Vagina (tissue), 2 donors: Measurements from ENCODE around the gene NTNG1. TPM values are rescaled to one million over a fixed set of nuclear protein-coding genes. Genes with fewer than 3 reads are reported as not detected.

ENCODE experiments used
- DNase-seq, 2 donors: peaks; one replicate each; pipeline ENCODE4 v3.0.0-alpha.2; 2017; ENCODE audit errors: extremely low spot score in 2 of 2
- H3K27ac ChIP-seq: fragments of 200-600 bp; sonication (generic); one replicate; pipeline ENCODE4 v1.5.1; 2019
- H3K27me3 ChIP-seq: fragments of 200-600 bp; sonication (generic); one replicate; pipeline ENCODE4 v1.5.1; 2019
- H3K36me3 ChIP-seq, 2 donors: fragments of 200-600 bp; sonication (generic); one replicate each; pipeline ENCODE4 v1.5.1; 2017 to 2019
- H3K4me1 ChIP-seq: fragments of 200-600 bp; sonication (generic); one replicate; pipeline ENCODE4 v1.5.1; 2019
- H3K4me3 ChIP-seq, 2 donors: fragments of 200-600 bp; sonication (generic); 1 replicate in 1 of 2; 2 replicates in 1 of 2; pipeline ENCODE4 v1.5.1; 2016 to 2019
- H3K9me3 ChIP-seq: fragments of 200-600 bp; sonication (generic); one replicate; pipeline ENCODE4 v1.5.1; 2019
- CTCF ChIP-seq, 3 experiments: fragments of 450-650 bp in 2 of 3; fragments of 200-600 bp in 1 of 3; sonication (generic) in 1 of 3; IDR thresholded peaks; one replicate each; pipeline ENCODE4 v1.5.1; 2017 to 2019; ENCODE audit warnings: antibody characterized with exemption in 3 of 3, mild to moderate bottlenecking in 2 of 3, moderate library complexity in 2 of 3
- POLR2A ChIP-seq, 2 donors: fragments of 450-650 bp; IDR thresholded peaks; one replicate each; pipeline ENCODE4 v1.6.1; 2017; ENCODE audit warnings: antibody characterized with exemption in 2 of 2, mild to moderate bottlenecking in 2 of 2, moderate library complexity in 2 of 2
- POLR2AphosphoS5 ChIP-seq, 2 donors: sonication (generic); formaldehyde crosslinking; IDR thresholded peaks; one replicate each; pipeline ENCODE4 v1.9.0; 2017; ENCODE audit warnings: antibody characterized with exemption in 2 of 2, mild to moderate bottlenecking in 2 of 2, low read depth in 1 of 2; ENCODE audit not compliant: insufficient read depth in 1 of 2
- intact Hi-C: fragments of 100-400 bp; cut with DNase I; formaldehyde crosslinking; loops from one replicate; pipeline ENCODE4 v1.15.1; 2023
- total RNA-seq: library from RNA; depleted of rRNA; stranded (reverse); fragments of >200 nt; gene quantifications from one replicate; pipeline ENCODE4 v1.2.3, GENCODE V29; 2016

Gene NTNG1
- total RNA-seq, 1 donor from 2014 or later = 6.6 TPM

GRCh38 chr1:107262467-107263286, 121.8 kb downstream of the NTNG1 start:
- TF ChIP-seq POLR2AphosphoS5 (IDR thresholded peaks at IDR 0.05; ENCODE audit: insufficient read depth in 1 of 2, low read depth in 1 of 2) (no peak), POLR2A (IDR thresholded peaks at IDR 0.05) (no peak), CTCF (IDR thresholded peaks at IDR 0.05) (no peak)
- H3K36me3 ChIP-seq = no peaks in the 10 kb centered on the region
- intact Hi-C loops = no loop called here

GRCh38 chr1:107263291-107263915, 122.6 kb downstream of the NTNG1 start:
- Histone ChIP-seq H3K36me3 (no peaks in the 10 kb centered on the region), H3K4me1 (no peaks in the 10 kb centered on the region), H3K4me3 (no peak overlapping the region), H3K27me3 (no peaks in the 10 kb centered on the region), H3K9me3 (no peaks in the 10 kb centered on the region), H3K27ac (no peak overlapping the region)
- DNase-seq = no peak
- TF ChIP-seq POLR2A (IDR thresholded peaks at IDR 0.05) (no peak), CTCF (IDR thresholded peaks at IDR 0.05) (no peak), POLR2AphosphoS5 (IDR thresholded peaks at IDR 0.05; ENCODE audit: insufficient read depth in 1 of 2, low read depth in 1 of 2) (no peak)
- intact Hi-C loops = no loop called here

More at GRCh38 chr1:107262467-107263286, 121.8 kb downstream of the NTNG1 start:
- no peaks in the 10 kb centered on the region for H3K9me3 ChIP-seq
- H3K4me1 ChIP-seq = no peaks in the 10 kb centered on the region
- no peak overlapping the region for H3K27ac ChIP-seq
- H3K4me3 ChIP-seq = no peak overlapping the region
- no peaks in the 10 kb centered on the region for H3K27me3 ChIP-seq
- no peak for DNase-seq

- DNase-seq = no peak
- H3K27me3 ChIP-seq = no peaks in the 10 kb centered on the region
- H3K36me3 ChIP-seq = no peaks in the 10 kb centered on the region
- no peak overlapping the region for H3K4me3 ChIP-seq
- H3K27ac ChIP-seq = no peak overlapping the region
- no peaks in the 10 kb centered on the region for H3K9me3 ChIP-seq
- intact Hi-C loops = no loop called here
- no peaks in the 10 kb centered on the region for H3K4me1 ChIP-seq
- TF ChIP-seq POLR2A (IDR thresholded peaks at IDR 0.05) (no peak), CTCF (IDR thresholded peaks at IDR 0.05) (no peak), POLR2AphosphoS5 (IDR thresholded peaks at IDR 0.05; ENCODE audit: insufficient read depth in 1 of 2, low read depth in 1 of 2) (no peak)
Observed at GRCh38 chr1:107264007-107264406, 123.2 kb downstream of the NTNG1 start.

- Histone ChIP-seq H3K4me3 (no peak overlapping the region), H3K27ac (no peak overlapping the region), H3K9me3 (no peaks in the 10 kb centered on the region), H3K4me1 (no peaks in the 10 kb centered on the region), H3K27me3 (no peaks in the 10 kb centered on the region), H3K36me3 (no peaks in the 10 kb centered on the region)
- intact Hi-C loops = no loop called here
- TF ChIP-seq POLR2A (IDR thresholded peaks at IDR 0.05) (no peak), CTCF (IDR thresholded peaks at IDR 0.05) (no peak), POLR2AphosphoS5 (IDR thresholded peaks at IDR 0.05; ENCODE audit: insufficient read depth in 1 of 2, low read depth in 1 of 2) (no peak)
- DNase-seq = no peak
Observed at GRCh38 chr1:107264561-107264960, 123.7 kb downstream of the NTNG1 start.

GRCh38 chr1:107267489-107267888, 126.7 kb downstream of the NTNG1 start:
- DNase-seq = no peak
- intact Hi-C loops = no loop called here
- Histone ChIP-seq H3K36me3 (no peaks in the 10 kb centered on the region), H3K9me3 (no peaks in the 10 kb centered on the region), H3K4me3 (no peak overlapping the region), H3K27me3 (no peaks in the 10 kb centered on the region), H3K27ac (no peak overlapping the region), H3K4me1 (no peaks in the 10 kb centered on the region)
- TF ChIP-seq CTCF (IDR thresholded peaks at IDR 0.05) (no peak), POLR2A (IDR thresholded peaks at IDR 0.05) (no peak), POLR2AphosphoS5 (IDR thresholded peaks at IDR 0.05; ENCODE audit: insufficient read depth in 1 of 2, low read depth in 1 of 2) (no peak)
